ENCODE data around the gene AJAP1.

The AJAP1 gene

DNA sequence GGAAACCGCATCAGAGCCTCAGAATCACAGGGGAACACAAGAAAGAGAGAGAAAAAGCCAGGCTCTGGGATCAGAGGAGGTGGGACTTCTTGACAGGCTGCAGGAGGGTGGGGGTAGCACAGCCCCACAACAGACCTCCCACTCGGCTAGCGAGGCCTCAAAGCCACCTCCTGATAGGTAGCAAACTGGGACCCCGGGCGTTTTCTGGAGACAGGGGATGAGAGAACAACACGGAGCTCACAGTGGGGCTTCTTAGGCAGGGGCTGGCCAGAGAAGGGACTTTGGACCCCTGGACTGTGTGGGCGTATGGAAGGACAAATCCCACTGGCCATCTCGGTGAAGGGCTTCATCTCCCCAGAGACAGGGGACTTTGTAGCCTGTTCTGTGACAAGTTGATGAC lies 116.3 kb downstream of the AJAP1 start:
- in situ Hi-C loops (cut with MboI; ENCODE audit: low sequenced_read_pairs, unreplicated experiment), result no loop called here
- TF ChIP-seq, protein P1, sequence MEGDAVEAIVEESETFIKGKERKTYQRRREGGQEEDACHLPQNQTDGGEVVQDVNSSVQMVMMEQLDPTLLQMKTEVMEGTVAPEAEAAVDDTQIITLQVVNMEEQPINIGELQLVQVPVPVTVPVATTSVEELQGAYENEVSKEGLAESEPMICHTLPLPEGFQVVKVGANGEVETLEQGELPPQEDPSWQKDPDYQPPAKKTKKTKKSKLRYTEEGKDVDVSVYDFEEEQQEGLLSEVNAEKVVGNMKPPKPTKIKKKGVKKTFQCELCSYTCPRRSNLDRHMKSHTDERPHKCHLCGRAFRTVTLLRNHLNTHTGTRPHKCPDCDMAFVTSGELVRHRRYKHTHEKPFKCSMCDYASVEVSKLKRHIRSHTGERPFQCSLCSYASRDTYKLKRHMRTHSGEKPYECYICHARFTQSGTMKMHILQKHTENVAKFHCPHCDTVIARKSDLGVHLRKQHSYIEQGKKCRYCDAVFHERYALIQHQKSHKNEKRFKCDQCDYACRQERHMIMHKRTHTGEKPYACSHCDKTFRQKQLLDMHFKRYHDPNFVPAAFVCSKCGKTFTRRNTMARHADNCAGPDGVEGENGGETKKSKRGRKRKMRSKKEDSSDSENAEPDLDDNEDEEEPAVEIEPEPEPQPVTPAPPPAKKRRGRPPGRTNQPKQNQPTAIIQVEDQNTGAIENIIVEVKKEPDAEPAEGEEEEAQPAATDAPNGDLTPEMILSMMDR (IDR thresholded peaks at IDR 0.05; ENCODE audit: borderline replicate concordance, control extremely low read depth, extremely low read depth, insufficient read depth, missing control alignments), result no peak
- DNase-seq (ENCODE audit: low spot score), result no peak

DNA sequence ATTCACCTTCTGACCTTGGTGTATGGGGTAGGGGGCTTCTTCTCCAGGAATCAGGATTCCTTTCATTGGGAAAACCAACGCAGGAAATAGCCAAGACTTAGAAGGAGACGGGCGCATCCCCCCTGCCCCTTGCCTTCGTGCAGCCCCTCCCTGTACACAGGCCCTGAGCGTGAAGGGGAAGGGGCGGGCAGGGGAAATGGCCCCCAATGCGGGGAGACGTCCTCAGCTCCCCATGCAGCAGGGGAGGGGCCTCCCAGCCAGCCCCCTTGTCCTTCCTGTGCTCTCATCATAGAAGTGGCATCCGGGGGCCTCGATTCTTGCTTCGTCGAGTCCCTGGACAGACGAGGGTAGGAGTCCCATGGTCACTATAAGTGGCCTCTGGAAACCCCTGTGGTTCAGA lies 116.9 kb downstream of the AJAP1 start:
- in situ Hi-C loops (cut with MboI; ENCODE audit: low sequenced_read_pairs, unreplicated experiment), result no loop called here
- DNase-seq (ENCODE audit: low spot score), result no peak
- TF ChIP-seq, protein P1 (IDR thresholded peaks at IDR 0.05; ENCODE audit: borderline replicate concordance, control extremely low read depth, extremely low read depth, insufficient read depth, missing control alignments), result no peak

DNA sequence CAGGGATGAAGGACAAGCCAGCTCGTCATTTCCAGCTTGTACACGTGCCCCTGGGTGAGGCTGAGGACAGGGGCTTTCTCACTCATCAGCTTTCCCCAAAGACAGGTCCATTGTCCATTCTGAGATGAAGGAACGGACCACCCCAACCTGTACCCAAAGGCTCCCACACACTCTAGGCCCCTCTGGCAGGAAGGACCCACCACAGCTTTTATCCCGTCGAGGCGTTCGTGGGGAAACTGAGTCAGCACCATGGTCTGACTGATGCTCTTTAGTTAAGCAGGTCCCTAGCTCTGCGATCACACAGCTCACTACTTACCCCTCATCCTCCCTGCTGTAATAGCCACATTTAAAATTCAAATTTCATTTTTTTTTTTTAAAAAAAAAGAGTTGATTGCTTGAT lies 117.3 kb downstream of the AJAP1 start:
- in situ Hi-C loops (cut with MboI; ENCODE audit: low sequenced_read_pairs, unreplicated experiment), result no loop called here
- TF ChIP-seq, protein P1 (IDR thresholded peaks at IDR 0.05; ENCODE audit: borderline replicate concordance, control extremely low read depth, extremely low read depth, insufficient read depth, missing control alignments), result no peak

DNA sequence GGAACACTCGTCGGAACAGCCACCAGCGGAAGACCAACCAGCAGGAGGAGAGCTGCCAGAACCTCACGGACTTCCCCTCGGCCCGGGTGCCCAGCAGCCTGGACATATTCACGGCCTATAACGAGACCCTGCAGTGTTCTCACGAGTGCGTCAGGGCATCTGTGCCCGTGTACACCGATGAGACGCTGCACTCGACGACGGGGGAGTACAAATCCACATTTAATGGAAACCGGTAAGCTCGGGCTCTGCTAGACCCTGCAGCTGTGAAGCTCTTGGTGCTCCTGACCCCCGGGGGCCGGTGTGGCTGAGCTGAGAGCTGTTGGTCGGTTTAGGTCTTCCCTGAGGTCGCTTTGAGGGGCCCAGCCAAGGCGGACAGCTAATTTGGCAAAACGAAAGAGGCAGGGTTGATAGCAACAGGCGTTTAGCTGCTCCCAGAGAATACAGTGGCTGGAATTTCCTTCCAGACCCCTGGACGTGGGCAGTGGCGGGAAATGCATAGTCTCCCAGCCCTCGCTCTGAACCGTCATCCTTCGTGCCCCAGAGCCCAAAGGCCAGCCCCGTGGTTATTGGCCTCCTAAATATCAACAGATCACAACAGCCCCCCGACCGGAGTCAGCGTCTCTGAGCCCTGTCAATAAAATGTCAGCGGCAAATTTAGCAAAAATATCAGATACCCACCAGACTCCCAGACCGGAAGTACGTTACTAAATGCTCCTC lies 118.0 kb downstream of the AJAP1 start:
- TF ChIP-seq, protein P1 (IDR thresholded peaks at IDR 0.05; ENCODE audit: borderline replicate concordance, control extremely low read depth, extremely low read depth, insufficient read depth, missing control alignments), result no peak
- in situ Hi-C loops (cut with MboI; ENCODE audit: low sequenced_read_pairs, unreplicated experiment), result no loop called here
- no peak for DNase-seq (ENCODE audit: low spot score)

More for the DNA sequence above, 117.3 kb downstream of the AJAP1 start:
- DNase-seq (ENCODE audit: low spot score), result no peak

DNA sequence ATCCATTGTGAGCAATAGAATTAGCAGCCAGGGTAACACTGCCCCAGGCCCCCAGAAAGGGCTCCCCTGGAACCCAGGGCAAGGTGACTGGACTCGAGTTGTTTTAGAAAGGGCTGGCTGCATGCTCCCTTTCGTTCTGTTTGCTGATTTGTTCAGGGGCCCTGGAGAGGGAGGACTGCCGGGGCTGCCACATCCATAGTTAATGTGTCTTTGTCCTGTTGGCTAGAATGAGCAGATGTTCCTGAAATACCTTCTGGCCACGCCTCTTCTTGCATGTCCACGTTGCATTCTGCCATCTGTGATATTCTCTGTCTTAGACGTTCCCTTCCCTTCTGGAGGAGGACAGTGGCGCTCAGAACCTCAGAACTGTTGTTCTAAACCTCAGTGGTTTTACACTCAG lies 118.8 kb downstream of the AJAP1 start:
- no peak for DNase-seq (ENCODE audit: low spot score)
- TF ChIP-seq, protein P1 (IDR thresholded peaks at IDR 0.05; ENCODE audit: borderline replicate concordance, control extremely low read depth, extremely low read depth, insufficient read depth, missing control alignments), result no peak

DNA sequence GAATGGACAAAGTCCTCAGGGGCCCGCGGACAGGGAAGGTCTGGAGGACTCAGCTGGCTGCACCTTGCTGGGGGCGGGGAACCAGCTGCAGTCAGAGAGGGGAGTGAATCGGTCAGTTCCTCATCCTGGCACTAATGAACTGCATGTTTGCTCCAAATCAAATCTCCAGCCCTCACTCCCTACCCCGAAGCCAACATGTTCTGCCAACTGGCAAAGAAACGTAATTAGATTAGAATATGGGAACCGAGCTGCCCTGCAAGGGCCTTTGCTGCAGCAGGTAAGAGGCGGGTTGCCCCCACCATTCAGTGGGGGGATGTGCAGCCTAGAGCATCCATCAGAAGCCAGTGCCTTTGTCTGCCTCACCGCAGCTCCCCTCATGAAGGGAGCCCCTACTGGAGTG lies 121.1 kb downstream of the AJAP1 start:
- no peak for DNase-seq (ENCODE audit: low spot score)
- TF ChIP-seq, protein P1 (IDR thresholded peaks at IDR 0.05; ENCODE audit: borderline replicate concordance, control extremely low read depth, extremely low read depth, insufficient read depth, missing control alignments), result no peak
- in situ Hi-C loops (cut with MboI; ENCODE audit: low sequenced_read_pairs, unreplicated experiment), result no loop called here

More for the DNA sequence above, 118.8 kb downstream of the AJAP1 start:
- in situ Hi-C loops (cut with MboI; ENCODE audit: low sequenced_read_pairs, unreplicated experiment), result no loop called here

Measured in GM13976 (cell line).